ENCODE measurements around the gene NMRAL1.

The NMRAL1 gene

DNA sequence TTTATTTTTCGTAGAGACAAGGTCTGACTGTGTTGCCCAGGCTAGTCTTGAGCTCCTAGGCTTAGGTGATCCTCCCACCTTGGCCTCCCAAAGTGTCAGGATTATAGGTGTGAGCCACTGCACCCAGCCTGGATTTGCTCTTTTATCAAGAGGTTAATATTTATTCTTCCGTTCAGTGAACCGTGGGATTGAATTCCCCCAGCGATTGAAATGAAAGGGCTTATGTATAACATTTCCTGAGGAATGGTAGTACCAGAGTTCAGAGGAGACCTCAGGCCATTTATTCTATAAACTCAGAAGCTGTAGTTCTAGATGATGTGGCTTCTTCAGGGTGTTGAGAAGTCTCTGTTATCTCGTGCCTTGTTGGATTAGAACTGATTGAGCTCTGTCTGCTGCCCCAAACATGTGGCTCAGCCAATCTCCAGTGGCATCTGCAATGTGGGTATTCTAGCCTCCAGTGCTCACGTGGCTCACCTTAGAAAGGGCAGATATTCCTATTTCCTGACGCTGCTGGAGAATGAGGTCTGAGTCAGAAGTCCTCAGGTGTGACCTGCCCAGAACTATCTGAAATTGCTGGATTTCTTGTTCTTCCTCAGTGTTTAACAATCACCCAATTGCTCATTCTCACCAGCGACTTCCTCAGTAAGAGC lies 24.2 kb upstream of the NMRAL1 start (continued):
- TF ChIP-seq TSHZ1 (tag by site-specific recombination; IDR thresholded peaks at IDR 0.05; ENCODE audit: borderline replicate concordance), result no peak
- TF ChIP-seq ZNF398 (tag by site-specific recombination; IDR thresholded peaks at IDR 0.05), result no peak
- TF ChIP-seq, protein P1, sequence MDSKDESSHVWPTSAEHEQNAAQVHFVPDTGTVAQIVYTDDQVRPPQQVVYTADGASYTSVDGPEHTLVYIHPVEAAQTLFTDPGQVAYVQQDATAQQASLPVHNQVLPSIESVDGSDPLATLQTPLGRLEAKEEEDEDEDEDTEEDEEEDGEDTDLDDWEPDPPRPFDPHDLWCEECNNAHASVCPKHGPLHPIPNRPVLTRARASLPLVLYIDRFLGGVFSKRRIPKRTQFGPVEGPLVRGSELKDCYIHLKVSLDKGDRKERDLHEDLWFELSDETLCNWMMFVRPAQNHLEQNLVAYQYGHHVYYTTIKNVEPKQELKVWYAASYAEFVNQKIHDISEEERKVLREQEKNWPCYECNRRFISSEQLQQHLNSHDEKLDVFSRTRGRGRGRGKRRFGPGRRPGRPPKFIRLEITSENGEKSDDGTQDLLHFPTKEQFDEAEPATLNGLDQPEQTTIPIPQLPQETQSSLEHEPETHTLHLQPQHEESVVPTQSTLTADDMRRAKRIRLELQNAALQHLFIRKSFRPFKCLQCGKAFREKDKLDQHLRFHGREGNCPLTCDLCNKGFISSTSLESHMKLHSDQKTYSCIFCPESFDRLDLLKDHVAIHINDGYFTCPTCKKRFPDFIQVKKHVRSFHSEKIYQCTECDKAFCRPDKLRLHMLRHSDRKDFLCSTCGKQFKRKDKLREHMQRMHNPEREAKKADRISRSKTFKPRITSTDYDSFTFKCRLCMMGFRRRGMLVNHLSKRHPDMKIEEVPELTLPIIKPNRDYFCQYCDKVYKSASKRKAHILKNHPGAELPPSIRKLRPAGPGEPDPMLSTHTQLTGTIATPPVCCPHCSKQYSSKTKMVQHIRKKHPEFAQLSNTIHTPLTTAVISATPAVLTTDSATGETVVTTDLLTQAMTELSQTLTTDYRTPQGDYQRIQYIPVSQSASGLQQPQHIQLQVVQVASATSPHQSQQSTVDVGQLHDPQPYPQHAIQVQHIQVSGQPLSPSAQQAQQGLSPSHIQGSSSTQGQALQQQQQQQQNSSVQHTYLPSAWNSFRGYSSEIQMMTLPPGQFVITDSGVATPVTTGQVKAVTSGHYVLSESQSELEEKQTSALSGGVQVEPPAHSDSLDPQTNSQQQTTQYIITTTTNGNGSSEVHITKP (tag by site-specific recombination; IDR thresholded peaks at IDR 0.05), result no peak
- TF ChIP-seq, protein P2, sequence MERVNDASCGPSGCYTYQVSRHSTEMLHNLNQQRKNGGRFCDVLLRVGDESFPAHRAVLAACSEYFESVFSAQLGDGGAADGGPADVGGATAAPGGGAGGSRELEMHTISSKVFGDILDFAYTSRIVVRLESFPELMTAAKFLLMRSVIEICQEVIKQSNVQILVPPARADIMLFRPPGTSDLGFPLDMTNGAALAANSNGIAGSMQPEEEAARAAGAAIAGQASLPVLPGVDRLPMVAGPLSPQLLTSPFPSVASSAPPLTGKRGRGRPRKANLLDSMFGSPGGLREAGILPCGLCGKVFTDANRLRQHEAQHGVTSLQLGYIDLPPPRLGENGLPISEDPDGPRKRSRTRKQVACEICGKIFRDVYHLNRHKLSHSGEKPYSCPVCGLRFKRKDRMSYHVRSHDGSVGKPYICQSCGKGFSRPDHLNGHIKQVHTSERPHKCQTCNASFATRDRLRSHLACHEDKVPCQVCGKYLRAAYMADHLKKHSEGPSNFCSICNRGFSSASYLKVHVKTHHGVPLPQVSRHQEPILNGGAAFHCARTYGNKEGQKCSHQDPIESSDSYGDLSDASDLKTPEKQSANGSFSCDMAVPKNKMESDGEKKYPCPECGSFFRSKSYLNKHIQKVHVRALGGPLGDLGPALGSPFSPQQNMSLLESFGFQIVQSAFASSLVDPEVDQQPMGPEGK (tag by site-specific recombination; IDR thresholded peaks at IDR 0.05), result no peak
- no peak for TF ChIP-seq ZNF138 (tag by site-specific recombination; IDR thresholded peaks at IDR 0.05; ENCODE audit: borderline replicate concordance)
- no peak for TF ChIP-seq ZNF571 (tag by site-specific recombination; IDR thresholded peaks at IDR 0.05)
- TF ChIP-seq ZNF558 (tag by site-specific recombination; IDR thresholded peaks at IDR 0.05), result no peak
- no peak for TF ChIP-seq KLF9 (tag by site-specific recombination; IDR thresholded peaks at IDR 0.05; ENCODE audit: low read depth)
- TF ChIP-seq ZNF544 (tag by site-specific recombination; IDR thresholded peaks at IDR 0.05), result no peak
- no peak for TF ChIP-seq ZNF121 (tag by site-specific recombination; IDR thresholded peaks at IDR 0.05)
- TF ChIP-seq, protein P3, sequence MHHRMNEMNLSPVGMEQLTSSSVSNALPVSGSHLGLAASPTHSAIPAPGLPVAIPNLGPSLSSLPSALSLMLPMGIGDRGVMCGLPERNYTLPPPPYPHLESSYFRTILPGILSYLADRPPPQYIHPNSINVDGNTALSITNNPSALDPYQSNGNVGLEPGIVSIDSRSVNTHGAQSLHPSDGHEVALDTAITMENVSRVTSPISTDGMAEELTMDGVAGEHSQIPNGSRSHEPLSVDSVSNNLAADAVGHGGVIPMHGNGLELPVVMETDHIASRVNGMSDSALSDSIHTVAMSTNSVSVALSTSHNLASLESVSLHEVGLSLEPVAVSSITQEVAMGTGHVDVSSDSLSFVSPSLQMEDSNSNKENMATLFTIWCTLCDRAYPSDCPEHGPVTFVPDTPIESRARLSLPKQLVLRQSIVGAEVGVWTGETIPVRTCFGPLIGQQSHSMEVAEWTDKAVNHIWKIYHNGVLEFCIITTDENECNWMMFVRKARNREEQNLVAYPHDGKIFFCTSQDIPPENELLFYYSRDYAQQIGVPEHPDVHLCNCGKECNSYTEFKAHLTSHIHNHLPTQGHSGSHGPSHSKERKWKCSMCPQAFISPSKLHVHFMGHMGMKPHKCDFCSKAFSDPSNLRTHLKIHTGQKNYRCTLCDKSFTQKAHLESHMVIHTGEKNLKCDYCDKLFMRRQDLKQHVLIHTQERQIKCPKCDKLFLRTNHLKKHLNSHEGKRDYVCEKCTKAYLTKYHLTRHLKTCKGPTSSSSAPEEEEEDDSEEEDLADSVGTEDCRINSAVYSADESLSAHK (tag by site-specific recombination; IDR thresholded peaks at IDR 0.05), result no peak

- Histone ChIP-seq H3K9me3 (ENCODE audit: control insufficient read depth, insufficient read depth, low read depth, low read length) (no peaks in the 10 kb centered on the region), H3K36me3 (ENCODE audit: control insufficient read depth in 2 of 2, insufficient read depth in 1 of 2, low read length in 2 of 2) (peaks cover 0 to 3% of the 10 kb centered on the region in 2 experiments; a peak in 2 of 3 replicates), H3K4me1 (ENCODE audit: control insufficient read depth, insufficient read depth, low read length) (0 out of 2 replicates have a peak, but pooled peaks cover 3% of the 10 kb centered on the region), H3K4me3 (ENCODE audit: low read depth, low read length) (no peak overlapping the region), H3K27ac (ENCODE audit: extremely low read depth, low read depth, low read length) (no peak overlapping the region)
- POLR2A ChIA-PET, result no interaction called here
- CTCF ChIA-PET, result interaction anchor here (0.7 to 1.1 kb wide), 2 partner anchors 10 to 238 kb away, joined by 3 read pairs; partner anchors contain the start of genes ANKS3 and DNAAF8
- TF ChIP-seq ZNF639 (tag by site-specific recombination; IDR thresholded peaks at IDR 0.05) (peak; percentile 48; the same call in 1 of the 2 replicates), ZNF18 (tag by site-specific recombination; IDR thresholded peaks at IDR 0.05) (no peak), TCF7L2 (IDR thresholded peaks at IDR 0.05; ENCODE audit: borderline replicate concordance, low read depth, low read length) (no peak), ZNF292 (tag by site-specific recombination; IDR thresholded peaks at IDR 0.05; ENCODE audit: borderline replicate concordance, low read depth) (no peak)
- TF ChIP-seq, protein P4, sequence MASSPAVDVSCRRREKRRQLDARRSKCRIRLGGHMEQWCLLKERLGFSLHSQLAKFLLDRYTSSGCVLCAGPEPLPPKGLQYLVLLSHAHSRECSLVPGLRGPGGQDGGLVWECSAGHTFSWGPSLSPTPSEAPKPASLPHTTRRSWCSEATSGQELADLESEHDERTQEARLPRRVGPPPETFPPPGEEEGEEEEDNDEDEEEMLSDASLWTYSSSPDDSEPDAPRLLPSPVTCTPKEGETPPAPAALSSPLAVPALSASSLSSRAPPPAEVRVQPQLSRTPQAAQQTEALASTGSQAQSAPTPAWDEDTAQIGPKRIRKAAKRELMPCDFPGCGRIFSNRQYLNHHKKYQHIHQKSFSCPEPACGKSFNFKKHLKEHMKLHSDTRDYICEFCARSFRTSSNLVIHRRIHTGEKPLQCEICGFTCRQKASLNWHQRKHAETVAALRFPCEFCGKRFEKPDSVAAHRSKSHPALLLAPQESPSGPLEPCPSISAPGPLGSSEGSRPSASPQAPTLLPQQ (tag by site-specific recombination; IDR thresholded peaks at IDR 0.05), result no peak
Observed at GRCh38 chr16:4496305-4496704, 21.9 kb upstream of the NMRAL1 start.

All from HEK293 (cell line).